IPS DF 4.7 (cell line): ENCODE measurements around the gene CALU.

Experiments used
- DNase-seq: peaks from one replicate; pipeline ENCODE4 v3.0.0-alpha.2; 2013; ENCODE audit warnings: low spot score; ENCODE audit errors: extremely low read depth

CALU gene

DNA sequence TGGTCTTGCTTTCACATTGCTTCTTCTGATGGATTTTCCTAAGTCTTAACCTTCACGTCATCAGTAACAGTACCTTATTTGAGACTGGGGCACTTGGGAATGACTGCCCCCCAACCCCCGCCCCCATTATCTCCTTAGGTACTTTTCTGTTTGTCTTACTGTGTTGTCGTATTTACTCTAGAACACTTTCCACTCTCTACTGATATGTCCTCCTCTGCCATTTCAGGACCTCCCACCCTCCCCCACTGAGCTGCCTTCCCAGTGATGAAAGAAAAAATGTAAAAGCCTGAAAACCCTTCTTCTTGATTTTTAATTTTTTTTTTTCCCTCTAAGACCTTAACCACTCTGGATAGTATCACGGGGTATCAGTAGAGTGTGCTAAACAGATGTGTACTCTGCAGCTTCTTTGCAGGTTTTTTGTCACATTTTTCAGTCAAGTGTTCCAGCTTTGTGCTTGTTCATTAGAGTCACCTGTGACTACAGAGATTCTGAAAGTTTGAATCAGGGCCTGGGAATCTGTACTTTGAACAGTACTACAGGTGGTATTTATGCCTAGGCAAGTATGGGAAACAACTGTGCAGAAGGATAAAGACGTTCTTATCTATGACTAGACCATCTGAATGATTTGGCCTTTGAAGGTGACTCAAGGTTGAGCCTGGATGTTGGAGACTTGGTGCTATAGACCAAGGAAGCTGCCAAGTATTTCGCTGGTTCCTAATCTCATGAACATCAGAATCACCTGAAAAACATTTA is 8.3 kb downstream of the CALU start:
- DNase-seq = no peak

DNA sequence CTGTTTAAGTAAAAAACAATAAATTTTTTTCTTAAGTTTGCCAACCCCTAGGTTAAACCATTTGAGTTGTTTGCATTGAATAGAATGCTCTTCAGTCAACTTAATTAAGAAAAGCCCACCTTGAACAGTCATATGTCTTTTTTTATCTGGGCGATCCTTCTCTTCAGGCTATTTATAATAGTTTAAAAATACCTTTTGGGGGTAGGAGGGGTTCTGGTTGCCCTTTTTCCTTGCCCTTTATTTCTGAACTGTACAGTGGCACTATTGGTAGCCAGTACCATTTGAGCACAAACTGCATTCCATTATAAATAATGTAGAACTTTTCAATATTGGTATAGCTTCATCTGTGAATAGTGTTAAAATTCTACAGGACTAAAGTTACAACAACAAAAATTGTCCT is 13.1 kb downstream of the CALU start:
- no peak for DNase-seq

GRCh38 chr7:128755075-128755818 is 16.1 kb downstream of the CALU start:
- DNase-seq = no peak

DNA sequence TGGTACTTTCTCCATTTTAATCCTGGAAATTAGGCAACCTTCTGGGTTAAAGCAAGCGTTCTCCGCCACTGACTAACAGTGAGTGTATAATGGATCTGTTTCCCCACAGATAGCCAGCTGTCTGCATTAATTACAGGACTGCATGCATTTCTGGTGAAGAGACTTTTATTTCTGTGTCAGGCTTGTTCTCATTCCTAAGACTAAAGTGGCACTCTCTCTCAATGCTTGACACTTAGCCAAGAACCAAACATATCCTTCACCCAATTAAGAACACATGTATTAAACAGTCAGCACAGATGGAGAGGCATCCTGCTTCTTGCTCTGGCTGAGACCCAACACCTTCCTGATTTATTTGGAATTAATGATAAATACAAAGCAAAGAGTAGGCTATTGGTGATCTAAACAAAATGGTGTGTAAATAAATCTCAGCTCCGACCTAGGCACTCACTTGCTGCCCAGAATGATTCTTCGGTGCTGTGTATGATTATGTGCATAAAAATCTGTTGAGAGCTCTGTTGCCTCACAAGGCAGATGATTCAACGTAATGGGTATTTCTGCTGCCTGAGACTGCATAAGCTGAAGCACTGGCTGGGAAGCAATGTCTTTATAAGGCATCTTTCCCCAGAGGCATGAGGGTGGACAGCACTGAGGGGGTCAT is 16.8 kb downstream of the CALU start:
- no peak for DNase-seq

- no peak for DNase-seq
Observed at GRCh38 chr7:128757203-128757602, 18.0 kb downstream of the CALU start.

GRCh38 chr7:128758553-128758952 is 19.4 kb downstream of the CALU start:
- no peak for DNase-seq

DNA sequence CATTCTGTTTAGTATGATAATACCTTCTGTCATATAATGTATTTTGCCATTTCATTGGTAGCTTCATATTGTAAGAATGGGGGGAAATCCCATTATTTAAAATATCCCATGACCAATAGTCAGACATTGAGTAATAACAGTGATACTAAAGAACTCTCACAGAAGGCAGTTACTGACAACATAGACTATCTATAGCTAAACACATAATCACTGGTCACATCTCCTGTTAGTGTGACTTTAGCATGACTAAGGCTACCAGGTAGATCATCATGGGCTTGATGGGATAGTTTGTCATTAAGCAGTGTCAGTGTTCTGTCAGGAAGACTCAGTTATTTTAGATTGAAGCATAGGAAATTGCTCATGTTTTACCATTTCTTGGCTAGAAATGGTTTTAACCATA is 20.1 kb downstream of the CALU start:
- DNase-seq = no peak

GRCh38 chr7:128763541-128763940 is 24.4 kb downstream of the CALU start:
- DNase-seq = no peak

DNA sequence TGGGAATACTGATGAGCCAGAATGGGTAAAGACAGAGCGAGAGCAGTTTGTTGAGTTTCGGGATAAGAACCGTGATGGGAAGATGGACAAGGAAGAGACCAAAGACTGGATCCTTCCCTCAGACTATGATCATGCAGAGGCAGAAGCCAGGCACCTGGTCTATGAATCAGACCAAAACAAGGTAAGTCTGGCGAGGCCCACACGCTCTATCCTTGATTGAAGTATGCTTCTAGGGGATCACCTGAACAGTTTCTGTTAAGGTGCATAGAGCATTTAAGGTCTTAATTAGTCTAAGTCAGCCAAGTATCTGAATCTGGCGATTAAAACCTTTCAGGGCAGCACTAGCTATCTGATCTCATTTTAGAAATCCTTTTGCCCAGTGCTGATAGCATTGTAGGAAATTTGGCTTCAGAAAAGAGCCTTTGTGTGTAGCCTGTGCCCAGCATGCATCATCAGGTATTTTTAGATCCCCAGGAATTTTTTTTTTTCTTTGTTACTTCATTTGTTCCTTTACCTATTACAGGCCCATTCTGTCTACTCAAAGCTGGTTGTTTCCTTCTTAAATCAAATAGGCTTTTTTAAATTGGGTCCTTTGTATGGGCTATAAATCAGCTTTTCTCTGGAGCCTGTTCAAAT is 28.4 kb downstream of the CALU start:
- DNase-seq = no peak

DNA sequence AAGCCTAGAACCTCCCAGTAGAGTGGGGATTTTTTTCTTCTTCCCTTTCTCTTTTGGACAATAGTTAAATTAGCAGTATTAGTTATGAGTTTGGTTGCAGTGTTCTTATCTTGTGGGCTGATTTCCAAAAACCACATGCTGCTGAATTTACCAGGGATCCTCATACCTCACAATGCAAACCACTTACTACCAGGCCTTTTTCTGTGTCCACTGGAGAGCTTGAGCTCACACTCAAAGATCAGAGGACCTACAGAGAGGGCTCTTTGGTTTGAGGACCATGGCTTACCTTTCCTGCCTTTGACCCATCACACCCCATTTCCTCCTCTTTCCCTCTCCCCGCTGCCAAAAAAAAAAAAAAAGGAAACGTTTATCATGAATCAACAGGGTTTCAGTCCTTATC is 31.1 kb downstream of the CALU start:
- DNase-seq = no peak

GRCh38 chr7:128773604-128774003 is 34.4 kb downstream of the CALU start:
- DNase-seq = no peak

- DNase-seq = no peak
Observed at GRCh38 chr7:128774029-128774689, 35.0 kb downstream of the CALU start.

- DNase-seq = no peak
Observed at GRCh38 chr7:128774921-128775320, 35.8 kb downstream of the CALU start.

GRCh38 chr7:128775744-128776474 is 36.8 kb downstream of the CALU start, which contains the start of gene OPN1SW:
OPN1SW (minus strand) TSS chr7:128775794; CDS start chr7:128775781, 13 bp downstream.
- DNase-seq = no peak

DNA sequence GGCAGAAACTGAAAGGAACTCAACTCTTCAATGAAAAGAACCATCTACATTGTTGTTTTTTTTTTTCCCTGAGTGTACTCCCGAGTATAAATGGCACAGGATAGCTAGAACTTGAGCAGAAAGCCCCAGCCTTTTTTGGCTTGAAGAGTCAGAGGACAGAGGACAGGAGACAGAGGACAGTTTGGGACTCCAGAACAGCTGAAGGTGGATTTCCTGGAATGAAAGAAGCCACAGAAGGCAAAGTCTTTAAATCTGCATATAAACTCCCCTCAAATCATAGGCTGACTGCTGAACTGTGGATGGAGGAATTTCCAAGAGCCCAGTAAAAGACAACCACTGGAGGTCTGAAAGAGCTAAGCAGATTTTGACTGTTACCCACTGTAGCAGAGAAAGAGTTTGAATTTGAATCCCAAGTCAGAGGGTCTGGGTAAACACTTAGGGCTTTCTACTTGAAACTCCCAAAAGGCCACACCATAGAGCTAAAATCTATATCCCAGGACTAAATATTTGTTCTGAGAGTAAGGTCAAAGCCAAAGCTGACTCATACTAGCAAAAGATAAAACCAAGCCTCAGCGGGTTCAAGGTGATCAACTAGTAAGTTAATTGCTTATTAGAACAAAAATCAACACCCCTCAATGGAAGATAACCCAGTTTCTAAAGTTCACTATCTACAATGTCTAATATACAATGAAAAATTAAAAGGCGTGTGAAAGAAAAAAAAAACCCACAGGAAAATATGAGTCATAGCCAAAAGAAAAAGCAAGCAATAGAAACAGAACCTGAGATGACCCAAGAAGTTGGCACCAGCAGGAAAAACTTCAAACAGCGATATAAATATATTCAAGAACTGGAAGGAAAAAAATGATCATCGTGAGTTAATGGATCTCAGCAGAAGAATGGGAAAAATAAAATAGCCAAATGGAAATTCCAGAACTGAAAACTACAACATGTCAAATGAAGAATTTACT is 38.3 kb downstream of the CALU start:
- no peak for DNase-seq

- no peak for DNase-seq
Observed at GRCh38 chr7:128778946-128779345, 39.8 kb downstream of the CALU start.

DNA sequence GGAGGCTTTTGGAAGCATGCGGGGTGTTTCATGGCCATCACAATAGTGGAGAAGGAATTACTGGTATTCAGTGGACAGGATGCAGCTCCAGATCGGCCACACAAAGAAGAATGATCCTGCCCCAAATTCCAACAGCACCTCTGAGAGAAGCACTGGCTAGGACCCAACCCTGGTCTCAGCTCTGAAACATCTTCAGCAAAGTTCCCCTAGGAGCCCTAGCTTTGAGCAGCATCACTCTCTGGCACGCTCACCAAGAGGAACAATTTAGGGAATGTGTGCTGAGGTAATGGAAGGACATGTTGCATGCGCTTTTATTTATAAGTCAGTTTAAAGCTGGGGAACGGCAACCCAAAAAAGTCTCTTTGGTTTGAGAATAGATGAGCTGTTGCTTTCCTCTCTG is 42.0 kb downstream of the CALU start:
- DNase-seq = no peak

GRCh38 chr7:128781851-128782250 is 42.7 kb downstream of the CALU start:
- no peak for DNase-seq

DNA sequence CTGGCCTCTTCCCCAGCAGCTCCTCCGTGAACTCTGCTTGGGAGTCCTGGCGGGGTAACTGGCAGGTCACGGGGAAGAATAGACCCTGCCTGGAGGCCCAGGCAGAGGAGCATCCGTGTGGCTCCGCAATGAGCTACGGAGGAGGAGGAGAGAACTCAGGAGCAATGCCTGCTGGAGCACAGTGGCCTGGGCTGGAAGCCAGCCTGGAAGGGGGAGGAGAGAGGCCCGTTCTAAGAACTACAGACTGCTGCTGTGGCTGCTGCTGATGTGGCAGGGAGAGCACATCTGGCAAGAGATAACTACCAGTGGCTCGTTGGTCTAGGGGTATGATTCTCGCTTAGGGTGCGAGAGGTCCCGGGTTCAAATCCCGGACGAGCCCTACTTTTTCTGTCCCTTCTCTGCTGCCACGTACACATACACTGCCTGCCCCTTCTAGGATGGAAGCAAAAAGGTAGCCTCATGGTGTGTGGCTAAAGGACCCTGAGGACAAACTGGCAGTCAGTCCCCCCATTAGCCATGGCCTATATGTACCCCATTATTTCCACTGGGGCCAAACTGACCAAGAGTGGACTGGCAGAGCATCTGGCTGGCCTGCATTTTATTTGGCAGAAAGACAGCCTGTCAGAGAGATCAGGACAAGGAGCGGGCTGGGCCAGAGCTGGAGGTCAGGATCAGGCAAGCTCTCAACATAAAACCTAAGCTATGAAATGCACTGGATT is 44.1 kb downstream of the CALU start:
- peak; percentile 79 for DNase-seq
